Neural cell (in vitro differentiated cells): Measurements from ENCODE around the gene LGALS1. TPM values are rescaled to one million over a fixed set of nuclear protein-coding genes. Genes with fewer than 3 reads are reported as not detected.

Experiments
- H2AFZ ChIP-seq: fragments of 200-600, 300-800 bp; sonication (generic), shearing (Covaris generic); 2 replicates; pipeline ENCODE4 v1.6.0; 2014; ENCODE audit warnings: low read depth, mild to moderate bottlenecking, antibody characterized with exemption, low read length, moderate library complexity
- H3F3A ChIP-seq: fragments of 200-600 bp; shearing (Covaris generic); 2 replicates; pipeline ENCODE4 v1.6.1; 2016; ENCODE audit warnings: mild to moderate bottlenecking, moderate library complexity, mixed read lengths, antibody characterized with exemption, low read length; ENCODE audit not compliant: insufficient read depth, poor library complexity, severe bottlenecking
- H3K27ac ChIP-seq: fragments of 200-600, 300-800 bp; sonication (generic), shearing (Covaris generic); 2 replicates; pipeline ENCODE4 v1.5.1; 2014; ENCODE audit warnings: mild to moderate bottlenecking, low read length, moderate library complexity
- H3K27me3 ChIP-seq: fragments of 300-800, 200-600 bp; sonication (generic), shearing (Covaris generic); 2 replicates; pipeline ENCODE4 v1.6.0; 2014; ENCODE audit warnings: mild to moderate bottlenecking, low read depth, low read length, moderate library complexity; ENCODE audit not compliant: insufficient read depth
- H3K36me3 ChIP-seq: fragments of 300-800, 200-600 bp; sonication (generic), shearing (Covaris generic); 2 replicates; pipeline ENCODE4 v1.5.1; 2014; ENCODE audit warnings: mild to moderate bottlenecking, antibody characterized with exemption, low read length, moderate library complexity; ENCODE audit not compliant: insufficient read depth
- H3K4me2 ChIP-seq: fragments of 300-800, 200-600 bp; sonication (generic), shearing (Covaris generic); 2 replicates; pipeline ENCODE4 v1.6.0; 2014; ENCODE audit warnings: mild to moderate bottlenecking, low read length
- H3K4me3 ChIP-seq: fragments of 300-800, 200-600 bp; sonication (generic), shearing (Covaris generic); 2 replicates; pipeline ENCODE4 v1.5.1; 2014; ENCODE audit warnings: mild to moderate bottlenecking, low read length, moderate library complexity
- H3K79me2 ChIP-seq: fragments of 200-600 bp; shearing (Covaris generic); replicated peaks from 2 replicates; pipeline ENCODE4 v1.6.0; 2014; ENCODE audit warnings: mild to moderate bottlenecking, low read length, moderate library complexity; ENCODE audit not compliant: insufficient read depth
- H3K9ac ChIP-seq: fragments of 300-800, 200-600 bp; sonication (generic), shearing (Covaris generic); 2 replicates; pipeline ENCODE4 v1.6.1; 2016; ENCODE audit warnings: mild to moderate bottlenecking, low read length, mixed read lengths
- H3K9me2 ChIP-seq: fragments of 200-600 bp; shearing (Covaris generic); 2 replicates; pipeline ENCODE4 v1.6.1; 2016; ENCODE audit warnings: mild to moderate bottlenecking, low read length, mixed read lengths; ENCODE audit not compliant: insufficient read depth
- H3K9me3 ChIP-seq: fragments of 200-600, 300-800 bp; sonication (generic), shearing (Covaris generic); 2 replicates; pipeline ENCODE4 v1.6.1; 2016; ENCODE audit warnings: mild to moderate bottlenecking, mixed run types, low read length, moderate library complexity, mixed read lengths
- H4K20me1 ChIP-seq: fragments of 200-600 bp; shearing (Covaris generic); 2 replicates; pipeline ENCODE4 v1.6.1; 2016; ENCODE audit warnings: mild to moderate bottlenecking, mixed run types; ENCODE audit not compliant: insufficient read depth
- EP300 ChIP-seq: fragments of 450-650 bp; conservative IDR thresholded peaks from 2 replicates; pipeline ENCODE4 v1.6.1; 2014; ENCODE audit warnings: antibody characterized with exemption, mild to moderate bottlenecking, moderate library complexity; ENCODE audit not compliant: poor library complexity, severe bottlenecking
- EZH2 ChIP-seq: fragments of 200-600, 300-800 bp; shearing (Covaris generic), sonication (generic); IDR thresholded peaks from 2 replicates; pipeline ENCODE4 v1.6.1; 2014; ENCODE audit warnings: antibody characterized with exemption, low read length, borderline replicate concordance, mild to moderate bottlenecking; ENCODE audit not compliant: insufficient read depth, poor library complexity, severe bottlenecking
- MXI1 ChIP-seq: fragments of 450-650 bp; conservative IDR thresholded peaks from 2 replicates; pipeline ENCODE4 v1.6.1; 2014; ENCODE audit warnings: antibody characterized with exemption, mild to moderate bottlenecking; ENCODE audit not compliant: poor library complexity, severe bottlenecking
- POLR2AphosphoS5 ChIP-seq: IDR thresholded peaks from 2 replicates; pipeline ENCODE4 v1.6.1; 2012
- RAD21 ChIP-seq: fragments of 450-650 bp; conservative IDR thresholded peaks from 2 replicates; pipeline ENCODE4 v1.6.1; 2014; ENCODE audit warnings: antibody characterized with exemption, mild to moderate bottlenecking, moderate library complexity
- REST ChIP-seq: IDR thresholded peaks from 2 replicates; pipeline ENCODE4 v1.6.1; 2012; ENCODE audit warnings: borderline replicate concordance
- SMC3 ChIP-seq: fragments of 450-650 bp; conservative IDR thresholded peaks from 2 replicates; pipeline ENCODE4 v1.6.1; 2014; ENCODE audit warnings: antibody characterized with exemption, mild to moderate bottlenecking, moderate library complexity; ENCODE audit not compliant: poor library complexity
- TAF1 ChIP-seq: IDR thresholded peaks from 2 replicates; pipeline ENCODE4 v1.6.1; 2012; ENCODE audit warnings: low read depth
- polyA plus RNA-seq: library from polyadenylated mRNA; depleted of rRNA; stranded (reverse); fragments of >200 nt; gene quantifications from 2 replicates; pipeline ENCODE4 v1.2.3, GENCODE V29; 2014
- TF ChIP-seq, protein P1 (sequence below): fragments of 450-650 bp; IDR thresholded peaks from 2 replicates; pipeline ENCODE4 v1.5.1; 2014; ENCODE audit warnings: antibody characterized with exemption, mild to moderate bottlenecking, moderate library complexity; ENCODE audit not compliant: poor library complexity, severe bottlenecking

The LGALS1 gene
- polyA plus RNA-seq, 1 donor from 2014 or later, result not detected

DNA sequence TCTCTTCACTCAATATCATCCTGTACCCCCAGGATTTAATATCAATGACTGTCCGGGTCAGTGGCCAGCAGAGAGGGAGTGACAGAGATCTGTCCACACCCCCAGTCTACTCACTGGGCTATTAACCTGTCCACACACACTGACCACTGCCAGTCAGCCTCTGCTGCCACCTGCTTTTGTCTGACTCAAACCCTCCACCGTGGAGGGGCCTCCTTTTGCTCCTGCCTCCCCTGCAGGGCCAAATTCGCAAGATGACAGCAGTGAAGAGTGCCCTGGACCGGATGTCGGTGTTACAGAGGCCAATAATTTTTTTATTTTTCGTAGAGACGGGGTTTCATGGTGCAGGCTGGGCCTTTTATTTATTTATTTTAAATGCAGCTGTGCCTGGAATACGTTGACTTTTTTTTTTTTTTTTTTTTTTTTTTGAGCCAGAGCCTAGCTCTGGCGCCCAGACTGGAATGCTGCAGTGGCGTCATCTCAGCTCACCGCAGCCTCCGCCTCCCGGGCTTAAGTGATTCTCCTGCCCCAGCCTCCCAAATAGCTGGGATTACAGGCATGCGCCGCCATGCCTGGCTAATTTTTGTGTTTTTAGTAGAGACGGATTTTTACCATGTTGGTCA is 11.8 kb upstream of the LGALS1 start:
- Histone ChIP-seq H3K4me3 (no peak overlapping the region), H3K9me2 (no peaks in the 10 kb centered on the region), H2AFZ (no peak overlapping the region), H3K9me3 (no peaks in the 10 kb centered on the region), H3K27ac (no peak overlapping the region), H3K79me2 (peaks cover 23% of the 10 kb centered on the region), H3K4me2 (no peak overlapping the region), H3K27me3 (no peaks in the 10 kb centered on the region), H3F3A (no peaks in the 10 kb centered on the region), H3K36me3 (no peaks in the 10 kb centered on the region), H3K9ac (no peak overlapping the region), H4K20me1 (no peaks in the 10 kb centered on the region)
- TF ChIP-seq, protein P1, sequence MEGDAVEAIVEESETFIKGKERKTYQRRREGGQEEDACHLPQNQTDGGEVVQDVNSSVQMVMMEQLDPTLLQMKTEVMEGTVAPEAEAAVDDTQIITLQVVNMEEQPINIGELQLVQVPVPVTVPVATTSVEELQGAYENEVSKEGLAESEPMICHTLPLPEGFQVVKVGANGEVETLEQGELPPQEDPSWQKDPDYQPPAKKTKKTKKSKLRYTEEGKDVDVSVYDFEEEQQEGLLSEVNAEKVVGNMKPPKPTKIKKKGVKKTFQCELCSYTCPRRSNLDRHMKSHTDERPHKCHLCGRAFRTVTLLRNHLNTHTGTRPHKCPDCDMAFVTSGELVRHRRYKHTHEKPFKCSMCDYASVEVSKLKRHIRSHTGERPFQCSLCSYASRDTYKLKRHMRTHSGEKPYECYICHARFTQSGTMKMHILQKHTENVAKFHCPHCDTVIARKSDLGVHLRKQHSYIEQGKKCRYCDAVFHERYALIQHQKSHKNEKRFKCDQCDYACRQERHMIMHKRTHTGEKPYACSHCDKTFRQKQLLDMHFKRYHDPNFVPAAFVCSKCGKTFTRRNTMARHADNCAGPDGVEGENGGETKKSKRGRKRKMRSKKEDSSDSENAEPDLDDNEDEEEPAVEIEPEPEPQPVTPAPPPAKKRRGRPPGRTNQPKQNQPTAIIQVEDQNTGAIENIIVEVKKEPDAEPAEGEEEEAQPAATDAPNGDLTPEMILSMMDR, result no peak
- TF ChIP-seq MXI1 (no peak), POLR2AphosphoS5 (no peak), EZH2 (no peak), EP300 (no peak), TAF1 (no peak), SMC3 (no peak), REST (no peak), RAD21 (no peak)

GRCh38 chr22:37664249-37665101 is 11.0 kb upstream of the LGALS1 start:
- H3F3A ChIP-seq, result no peaks in the 10 kb centered on the region
- H3K36me3 ChIP-seq, result no peaks in the 10 kb centered on the region
- TF ChIP-seq MXI1, result no peak
- H3K27me3 ChIP-seq, result no peaks in the 10 kb centered on the region
- no peak overlapping the region for H3K4me2 ChIP-seq
- no peaks in the 10 kb centered on the region for H4K20me1 ChIP-seq
- H3K27ac ChIP-seq, result no peak overlapping the region
- H3K9ac ChIP-seq, result no peak overlapping the region
- H2AFZ ChIP-seq, result no peak overlapping the region
- H3K9me2 ChIP-seq, result no peaks in the 10 kb centered on the region
- H3K4me3 ChIP-seq, result no peak overlapping the region
- H3K9me3 ChIP-seq, result no peaks in the 10 kb centered on the region
- H3K79me2 ChIP-seq, result peaks cover 20% of the 10 kb centered on the region
